Measurements from ENCODE around the gene TBXAS1. TPM values are rescaled to one million over a fixed set of nuclear protein-coding genes. Genes with fewer than 3 reads are reported as not detected.

The TBXAS1 gene
- total RNA-seq, 1 donor from 2014 or later, result 3.8 TPM

GRCh38 chr7:139984642-139985539 lies 155.8 kb downstream of the TBXAS1 start:
- DNase-seq (ENCODE audit: low spot score in 2 of 2), result no peak
- no peak for TF ChIP-seq CTCF (IDR thresholded peaks at IDR 0.05)
- H3K9me3 ChIP-seq, result no peaks in the 10 kb centered on the region
- H3K27ac ChIP-seq, result no peak overlapping the region
- intact Hi-C loops (cut with DNase I), result no loop called here
- H3K36me3 ChIP-seq, result no peaks in the 10 kb centered on the region
- H3K4me1 ChIP-seq, result no peaks in the 10 kb centered on the region
- H3K27me3 ChIP-seq, result no peaks in the 10 kb centered on the region
- no peak overlapping the region for H3K4me3 ChIP-seq

- DNase-seq (ENCODE audit: low spot score in 2 of 2), result no peak
- no peak overlapping the region for H3K4me3 ChIP-seq
- intact Hi-C loops (cut with DNase I), result no loop called here
Observed at GRCh38 chr7:139985811-139986210, 156.7 kb downstream of the TBXAS1 start.

GRCh38 chr7:139987691-139988516 lies 158.8 kb downstream of the TBXAS1 start:
- TF ChIP-seq CTCF (IDR thresholded peaks at IDR 0.05), result no peak
- Histone ChIP-seq H3K36me3 (no peaks in the 10 kb centered on the region), H3K27ac (no peak overlapping the region), H3K4me3 (no peak overlapping the region), H3K9me3 (no peaks in the 10 kb centered on the region), H3K27me3 (no peaks in the 10 kb centered on the region), H3K4me1 (no peaks in the 10 kb centered on the region)
- intact Hi-C loops (cut with DNase I), result no loop called here
- DNase-seq (ENCODE audit: low spot score in 2 of 2), result no peak

More at GRCh38 chr7:139985811-139986210, 156.7 kb downstream of the TBXAS1 start:
- Histone ChIP-seq H3K27ac (no peak overlapping the region), H3K36me3 (no peaks in the 10 kb centered on the region), H3K27me3 (no peaks in the 10 kb centered on the region), H3K4me1 (no peaks in the 10 kb centered on the region), H3K9me3 (no peaks in the 10 kb centered on the region)
- no peak for TF ChIP-seq CTCF (IDR thresholded peaks at IDR 0.05)

GRCh38 chr7:139989366-139990141 lies 160.5 kb downstream of the TBXAS1 start:
- intact Hi-C loops (cut with DNase I), result no loop called here
- TF ChIP-seq CTCF (IDR thresholded peaks at IDR 0.05), result no peak
- DNase-seq (ENCODE audit: low spot score in 2 of 2), result no peak

GRCh38 chr7:139990142-139990535 lies 161.1 kb downstream of the TBXAS1 start:
- Histone ChIP-seq H3K36me3 (no peaks in the 10 kb centered on the region), H3K4me1 (no peaks in the 10 kb centered on the region), H3K9me3 (no peaks in the 10 kb centered on the region), H3K27ac (no peak overlapping the region), H3K4me3 (no peak overlapping the region), H3K27me3 (no peaks in the 10 kb centered on the region)
- intact Hi-C loops (cut with DNase I), result no loop called here
- no peak for DNase-seq (ENCODE audit: low spot score in 2 of 2)
- TF ChIP-seq CTCF (IDR thresholded peaks at IDR 0.05), result no peak

More at GRCh38 chr7:139989366-139990141, 160.5 kb downstream of the TBXAS1 start:
- H3K27me3 ChIP-seq, result no peaks in the 10 kb centered on the region
- H3K4me1 ChIP-seq, result no peaks in the 10 kb centered on the region
- H3K27ac ChIP-seq, result no peak overlapping the region
- no peaks in the 10 kb centered on the region for H3K36me3 ChIP-seq
- no peak overlapping the region for H3K4me3 ChIP-seq
- H3K9me3 ChIP-seq, result no peaks in the 10 kb centered on the region
